Measurements from ENCODE around the gene PRRC2B.

The PRRC2B gene

DNA sequence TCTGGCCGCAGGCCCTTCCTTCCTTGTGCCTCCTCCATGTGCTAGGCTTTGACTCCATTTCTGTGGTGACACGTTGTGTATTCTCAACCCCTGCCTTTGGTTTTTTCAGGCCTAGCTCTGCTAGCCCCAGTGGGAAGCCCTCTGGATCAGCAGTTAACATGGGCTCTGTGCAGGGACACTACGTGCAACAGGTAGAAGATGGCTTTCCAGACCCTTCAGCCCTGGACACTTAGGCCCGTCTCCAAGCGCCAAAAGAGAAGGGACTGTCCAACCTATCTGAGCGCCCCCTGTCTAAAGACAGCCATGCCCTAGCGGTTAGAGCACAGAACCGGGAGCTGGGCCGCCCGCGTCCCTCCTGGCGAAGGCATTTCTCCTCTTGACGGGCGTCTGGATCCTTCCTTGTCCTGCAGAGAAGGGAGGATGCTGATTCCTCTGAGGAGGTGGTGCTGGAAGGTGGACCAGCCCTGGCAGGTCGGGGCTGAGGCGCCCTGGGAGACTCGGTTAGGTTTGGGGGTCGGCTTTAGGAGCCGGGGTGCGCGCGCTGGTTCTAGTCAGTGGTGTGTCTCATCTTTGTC, 100.5 kb downstream of the PRRC2B start:
- no peak overlapping the region for H3K4me3 ChIP-seq (ENCODE audit: low read depth, low read length)
- TF ChIP-seq, protein P1, sequence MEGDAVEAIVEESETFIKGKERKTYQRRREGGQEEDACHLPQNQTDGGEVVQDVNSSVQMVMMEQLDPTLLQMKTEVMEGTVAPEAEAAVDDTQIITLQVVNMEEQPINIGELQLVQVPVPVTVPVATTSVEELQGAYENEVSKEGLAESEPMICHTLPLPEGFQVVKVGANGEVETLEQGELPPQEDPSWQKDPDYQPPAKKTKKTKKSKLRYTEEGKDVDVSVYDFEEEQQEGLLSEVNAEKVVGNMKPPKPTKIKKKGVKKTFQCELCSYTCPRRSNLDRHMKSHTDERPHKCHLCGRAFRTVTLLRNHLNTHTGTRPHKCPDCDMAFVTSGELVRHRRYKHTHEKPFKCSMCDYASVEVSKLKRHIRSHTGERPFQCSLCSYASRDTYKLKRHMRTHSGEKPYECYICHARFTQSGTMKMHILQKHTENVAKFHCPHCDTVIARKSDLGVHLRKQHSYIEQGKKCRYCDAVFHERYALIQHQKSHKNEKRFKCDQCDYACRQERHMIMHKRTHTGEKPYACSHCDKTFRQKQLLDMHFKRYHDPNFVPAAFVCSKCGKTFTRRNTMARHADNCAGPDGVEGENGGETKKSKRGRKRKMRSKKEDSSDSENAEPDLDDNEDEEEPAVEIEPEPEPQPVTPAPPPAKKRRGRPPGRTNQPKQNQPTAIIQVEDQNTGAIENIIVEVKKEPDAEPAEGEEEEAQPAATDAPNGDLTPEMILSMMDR (IDR thresholded peaks at IDR 0.05; ENCODE audit: borderline replicate concordance, insufficient read depth, low read depth, low read length): no peak

DNA sequence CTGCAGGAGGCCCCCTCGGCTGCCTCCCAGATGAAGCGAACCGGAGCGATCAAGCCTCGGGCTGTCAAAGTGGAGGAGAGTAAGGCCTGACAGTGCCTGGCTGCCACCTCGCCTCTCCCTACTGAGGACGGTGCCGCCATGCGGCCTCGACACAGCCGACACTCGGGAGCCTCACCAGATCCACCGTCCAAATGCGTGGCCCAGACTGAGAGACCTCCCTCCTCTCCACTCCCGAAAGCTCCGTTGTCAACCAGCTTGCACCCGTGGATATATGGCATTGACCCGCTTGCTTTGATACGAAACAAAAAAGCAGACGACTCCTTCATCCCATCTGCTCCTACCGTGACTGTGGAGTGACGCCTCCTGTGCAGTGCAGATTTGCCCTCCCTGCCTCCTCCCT, 101.9 kb downstream of the PRRC2B start:
- H3K4me3 ChIP-seq (ENCODE audit: low read depth, low read length): no peak overlapping the region
- TF ChIP-seq, protein P1 (IDR thresholded peaks at IDR 0.05; ENCODE audit: borderline replicate concordance, insufficient read depth, low read depth, low read length): no peak

DNA sequence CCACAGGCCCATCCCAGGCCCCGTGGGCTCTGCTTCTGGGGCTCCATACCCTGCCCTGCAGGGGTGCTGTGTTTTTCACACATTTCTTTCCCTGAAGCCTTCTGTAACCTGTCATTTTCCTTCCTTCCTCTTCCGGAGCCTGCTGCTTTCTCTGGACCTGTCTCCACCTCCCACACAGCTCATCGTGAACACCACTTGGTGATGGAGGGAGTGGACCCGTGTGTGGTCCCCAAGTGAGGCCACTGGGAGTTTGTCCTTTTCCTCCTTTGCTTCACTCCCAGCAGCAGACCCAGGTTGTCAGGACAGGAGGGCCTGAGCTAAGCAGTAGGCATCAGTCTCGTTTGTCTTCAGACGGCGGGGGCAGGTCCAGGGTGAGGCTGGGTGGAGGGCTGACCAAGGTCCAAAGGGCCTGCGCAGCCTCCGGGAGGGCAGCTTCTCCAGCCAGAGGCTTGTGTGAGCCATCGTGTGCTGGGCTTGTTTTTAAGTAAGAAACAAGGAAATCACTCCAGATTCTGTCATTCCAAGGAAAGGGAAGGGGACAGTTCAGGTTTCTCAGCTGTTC, 103.0 kb downstream of the PRRC2B start:
- TF ChIP-seq, protein P1 (IDR thresholded peaks at IDR 0.05; ENCODE audit: borderline replicate concordance, insufficient read depth, low read depth, low read length): no peak
- no peak overlapping the region for H3K4me3 ChIP-seq (ENCODE audit: low read depth, low read length)

DNA sequence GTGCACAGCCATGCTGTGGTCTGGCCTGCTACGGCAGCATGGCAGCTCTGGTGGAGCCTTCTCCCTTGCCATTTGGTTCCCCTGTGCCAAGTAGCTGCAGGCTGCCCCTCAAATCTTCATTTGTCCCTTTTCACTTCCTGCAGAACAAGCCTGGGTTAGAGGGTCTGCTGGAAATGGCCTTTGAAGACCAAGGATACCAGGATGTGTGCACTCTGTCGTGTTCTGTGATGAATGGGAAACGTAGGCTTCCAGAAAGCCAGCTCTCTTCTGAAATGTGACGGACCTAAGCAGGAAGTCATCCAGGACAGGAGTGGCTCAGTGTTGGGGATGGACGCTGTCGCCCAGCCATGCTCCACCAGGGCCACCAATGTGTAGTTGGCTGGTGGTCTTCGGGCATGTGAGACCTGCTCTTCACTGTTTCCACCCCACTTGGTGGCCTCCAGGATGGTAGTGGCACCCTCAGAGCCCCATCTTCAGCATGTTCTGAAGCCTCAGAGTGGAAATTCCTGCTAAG, 105.4 kb downstream of the PRRC2B start:
- no peak overlapping the region for H3K4me3 ChIP-seq (ENCODE audit: low read depth, low read length)
- TF ChIP-seq, protein P1 (IDR thresholded peaks at IDR 0.05; ENCODE audit: borderline replicate concordance, insufficient read depth, low read depth, low read length): no peak

DNA sequence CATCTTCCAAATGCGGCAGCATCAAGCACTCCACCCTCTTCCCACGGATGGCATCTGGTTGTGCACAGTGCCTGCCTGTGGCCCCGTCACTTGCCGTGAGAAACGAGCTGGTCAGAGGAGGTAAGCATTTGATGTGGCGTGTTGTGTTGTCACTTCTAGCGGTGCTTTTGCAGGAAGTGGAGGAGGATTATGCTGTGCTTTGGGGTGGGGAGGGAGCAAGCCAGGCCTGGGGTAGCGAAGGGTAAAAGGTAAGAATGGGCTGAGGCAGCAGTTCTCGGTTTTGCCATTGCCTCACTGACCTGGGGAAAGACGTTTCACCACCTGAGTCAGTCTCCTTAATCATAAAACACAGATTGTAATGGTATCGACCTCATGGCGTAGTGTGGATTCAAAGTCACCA, 106.5 kb downstream of the PRRC2B start:
- TF ChIP-seq, protein P1 (IDR thresholded peaks at IDR 0.05; ENCODE audit: borderline replicate concordance, insufficient read depth, low read depth, low read length): no peak
- no peak overlapping the region for H3K4me3 ChIP-seq (ENCODE audit: low read depth, low read length)

DNA sequence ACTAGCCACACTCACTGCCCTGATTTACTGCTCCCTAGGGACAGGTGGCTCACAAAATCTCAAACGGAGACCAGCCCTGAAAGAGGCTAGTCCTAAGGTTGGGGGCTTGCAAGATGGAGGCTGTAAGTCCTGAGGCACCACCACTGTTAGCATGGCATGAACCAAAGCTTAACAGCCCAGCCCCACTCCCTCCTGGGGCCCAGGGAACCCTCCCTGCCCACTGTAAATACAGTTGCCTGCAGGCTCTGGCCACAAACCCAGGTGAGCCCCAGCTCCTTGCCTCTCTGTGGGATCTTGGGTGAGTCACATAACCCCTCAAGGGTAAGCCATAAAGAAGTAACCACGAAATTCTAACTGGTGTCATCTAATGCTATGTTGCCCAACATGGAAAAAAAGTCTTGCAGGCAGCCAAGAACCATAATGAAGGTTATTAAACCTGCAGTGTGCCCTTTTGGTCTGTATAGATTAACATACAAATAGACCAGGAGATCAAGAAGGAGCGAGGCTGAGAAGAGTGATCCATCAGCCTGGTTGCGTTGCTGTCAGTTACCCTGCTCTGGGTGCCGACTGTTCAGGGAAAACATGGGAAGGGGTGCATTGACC, 107.2 kb downstream of the PRRC2B start:
- TF ChIP-seq, protein P1 (IDR thresholded peaks at IDR 0.05; ENCODE audit: borderline replicate concordance, insufficient read depth, low read depth, low read length): no peak
- H3K4me3 ChIP-seq (ENCODE audit: low read depth, low read length): no peak overlapping the region

Measured in GM12875 (cell line).